ENCODE data around the gene PDE6A. TPM values are rescaled to one million over a fixed set of nuclear protein-coding genes. Genes with fewer than 3 reads are reported as not detected.

The PDE6A gene
- total and polyA plus RNA-seq, 2 experiments from 2014 or later, result not detected

GRCh38 chr5:149878371-149878770 is 66.2 kb downstream of the PDE6A start:
- no peaks in the 10 kb centered on the region for H3K36me3 ChIP-seq (ENCODE audit: low read depth)
- H2AFZ ChIP-seq, result no peak overlapping the region
- no peaks in the 10 kb centered on the region for H3F3A ChIP-seq (ENCODE audit: insufficient read depth)
- H3K79me2 ChIP-seq (ENCODE audit: insufficient read depth), result no peaks in the 10 kb centered on the region
- H3K4me2 ChIP-seq (ENCODE audit: unreplicated experiment), result no peak overlapping the region
- H3K9me2 ChIP-seq (ENCODE audit: insufficient read depth), result no peaks in the 10 kb centered on the region
- TF ChIP-seq EZH2phosphoT487 (IDR thresholded peaks at IDR 0.05; ENCODE audit: insufficient read depth, low read depth) (no peak), EZH2 (IDR thresholded peaks at IDR 0.05; ENCODE audit: insufficient read depth, poor library complexity, severe bottlenecking) (no peak)
- H3K27me3 ChIP-seq (replicated peaks; ENCODE audit: insufficient read depth), result peaks cover 7% of the 10 kb centered on the region
- DNase-seq, result no peak
- H3K9ac ChIP-seq, result no peak overlapping the region
- no peaks in the 10 kb centered on the region for H3K4me1 ChIP-seq (ENCODE audit: insufficient read depth)
- in situ Hi-C loops (cut with MboI), result no loop called here
- no peak overlapping the region for H3K27ac ChIP-seq
- no peaks in the 10 kb centered on the region for H4K20me1 ChIP-seq (ENCODE audit: insufficient read depth)
- no peak overlapping the region for H3K4me3 ChIP-seq
- no peaks in the 10 kb centered on the region for H3K9me3 ChIP-seq (ENCODE audit: low read depth)
- 41 to 51% methylated on average over 7 of the region's 7 CpGs for WGBS, 2 experiments (ENCODE audit: low coverage in 1 of 2, low lambda C conversion rate in 2 of 2, missing lambda C conversion rate in 2 of 2)

GRCh38 chr5:149873896-149874295 is 70.7 kb downstream of the PDE6A start:
- H3K79me2 ChIP-seq (ENCODE audit: insufficient read depth), result no peaks in the 10 kb centered on the region
- H3K9ac ChIP-seq, result no peak overlapping the region
- no peak overlapping the region for H2AFZ ChIP-seq
- no peaks in the 10 kb centered on the region for H3K9me3 ChIP-seq (ENCODE audit: low read depth)
- H3K4me3 ChIP-seq, result no peak overlapping the region
- no peaks in the 10 kb centered on the region for H4K20me1 ChIP-seq (ENCODE audit: insufficient read depth)
- 44 to 61% methylated on average over 1 of the region's 1 CpG for WGBS, 2 experiments (ENCODE audit: low coverage in 1 of 2, low lambda C conversion rate in 2 of 2, missing lambda C conversion rate in 2 of 2)
- H3K4me1 ChIP-seq (ENCODE audit: insufficient read depth), result no peaks in the 10 kb centered on the region
- no peak overlapping the region for H3K27ac ChIP-seq
- no peaks in the 10 kb centered on the region for H3F3A ChIP-seq (ENCODE audit: insufficient read depth)
- H3K36me3 ChIP-seq (ENCODE audit: low read depth), result no peaks in the 10 kb centered on the region
- in situ Hi-C loops (cut with MboI), result no loop called here
- TF ChIP-seq EZH2 (IDR thresholded peaks at IDR 0.05; ENCODE audit: insufficient read depth, poor library complexity, severe bottlenecking) (no peak), EZH2phosphoT487 (IDR thresholded peaks at IDR 0.05; ENCODE audit: insufficient read depth, low read depth) (no peak)
- H3K9me2 ChIP-seq (ENCODE audit: insufficient read depth), result no peaks in the 10 kb centered on the region
- DNase-seq, result no peak
- no peak overlapping the region for H3K4me2 ChIP-seq (ENCODE audit: unreplicated experiment)
- H3K27me3 ChIP-seq (replicated peaks; ENCODE audit: insufficient read depth), result peaks cover 17% of the 10 kb centered on the region

- Histone ChIP-seq H3K79me2 (ENCODE audit: insufficient read depth) (no peaks in the 10 kb centered on the region), H3F3A (ENCODE audit: insufficient read depth) (no peaks in the 10 kb centered on the region), H2AFZ (no peak overlapping the region), H3K27ac (no peak overlapping the region), H4K20me1 (ENCODE audit: insufficient read depth) (no peaks in the 10 kb centered on the region), H3K4me2 (ENCODE audit: unreplicated experiment) (no peak overlapping the region), H3K36me3 (ENCODE audit: low read depth) (no peaks in the 10 kb centered on the region), H3K9me2 (ENCODE audit: insufficient read depth) (no peaks in the 10 kb centered on the region), H3K9ac (no peak overlapping the region), H3K4me3 (no peak overlapping the region), H3K4me1 (ENCODE audit: insufficient read depth) (no peaks in the 10 kb centered on the region), H3K9me3 (ENCODE audit: low read depth) (no peaks in the 10 kb centered on the region), H3K27me3 (replicated peaks; ENCODE audit: insufficient read depth) (peaks cover 17% of the 10 kb centered on the region)
- 25 to 28% methylated on average over 11 of the region's 11 CpGs for WGBS, 2 experiments (ENCODE audit: low coverage in 1 of 2, low lambda C conversion rate in 2 of 2, missing lambda C conversion rate in 2 of 2)
- in situ Hi-C loops (cut with MboI), result no loop called here
- no peak for DNase-seq
- no peak for TF ChIP-seq EZH2 (IDR thresholded peaks at IDR 0.05; ENCODE audit: insufficient read depth, poor library complexity, severe bottlenecking)
- no peak for TF ChIP-seq EZH2phosphoT487 (IDR thresholded peaks at IDR 0.05; ENCODE audit: insufficient read depth, low read depth)
Observed at GRCh38 chr5:149872351-149873040, 72.1 kb downstream of the PDE6A start.

GRCh38 chr5:149871471-149871870 is 73.1 kb downstream of the PDE6A start:
- WGBS, 2 experiments (ENCODE audit: low coverage in 1 of 2, low lambda C conversion rate in 2 of 2, missing lambda C conversion rate in 2 of 2), result 86 to 87% methylated on average over 7 of the region's 7 CpGs
- no peak overlapping the region for H3K27ac ChIP-seq
- H3K27me3 ChIP-seq (replicated peaks; ENCODE audit: insufficient read depth), result peaks cover 17% of the 10 kb centered on the region
- H3K79me2 ChIP-seq (ENCODE audit: insufficient read depth), result no peaks in the 10 kb centered on the region
- H3K4me1 ChIP-seq (ENCODE audit: insufficient read depth), result no peaks in the 10 kb centered on the region
- no peak overlapping the region for H2AFZ ChIP-seq
- in situ Hi-C loops (cut with MboI), result no loop called here
- DNase-seq, result no peak
- H3K36me3 ChIP-seq (ENCODE audit: low read depth), result no peaks in the 10 kb centered on the region
- no peaks in the 10 kb centered on the region for H3K9me2 ChIP-seq (ENCODE audit: insufficient read depth)
- no peaks in the 10 kb centered on the region for H3F3A ChIP-seq (ENCODE audit: insufficient read depth)
- no peak overlapping the region for H3K9ac ChIP-seq
- H4K20me1 ChIP-seq (ENCODE audit: insufficient read depth), result no peaks in the 10 kb centered on the region
- no peaks in the 10 kb centered on the region for H3K9me3 ChIP-seq (ENCODE audit: low read depth)
- H3K4me2 ChIP-seq (ENCODE audit: unreplicated experiment), result no peak overlapping the region
- TF ChIP-seq EZH2 (IDR thresholded peaks at IDR 0.05; ENCODE audit: insufficient read depth, poor library complexity, severe bottlenecking), result no peak
- no peak for TF ChIP-seq EZH2phosphoT487 (IDR thresholded peaks at IDR 0.05; ENCODE audit: insufficient read depth, low read depth)
- no peak overlapping the region for H3K4me3 ChIP-seq

GRCh38 chr5:149870697-149871096 is 73.9 kb downstream of the PDE6A start:
- Histone ChIP-seq H3K27me3 (replicated peaks; ENCODE audit: insufficient read depth) (peaks cover 17% of the 10 kb centered on the region), H3K36me3 (ENCODE audit: low read depth) (no peaks in the 10 kb centered on the region), H3K9me3 (ENCODE audit: low read depth) (no peaks in the 10 kb centered on the region), H3K9me2 (ENCODE audit: insufficient read depth) (no peaks in the 10 kb centered on the region), H4K20me1 (ENCODE audit: insufficient read depth) (no peaks in the 10 kb centered on the region), H3K79me2 (ENCODE audit: insufficient read depth) (no peaks in the 10 kb centered on the region), H3K4me1 (ENCODE audit: insufficient read depth) (no peaks in the 10 kb centered on the region), H2AFZ (no peak overlapping the region), H3K4me2 (ENCODE audit: unreplicated experiment) (no peak overlapping the region), H3K4me3 (no peak overlapping the region), H3K27ac (no peak overlapping the region), H3K9ac (no peak overlapping the region), H3F3A (ENCODE audit: insufficient read depth) (no peaks in the 10 kb centered on the region)
- TF ChIP-seq EZH2 (IDR thresholded peaks at IDR 0.05; ENCODE audit: insufficient read depth, poor library complexity, severe bottlenecking), result no peak
- no peak for TF ChIP-seq EZH2phosphoT487 (IDR thresholded peaks at IDR 0.05; ENCODE audit: insufficient read depth, low read depth)
- in situ Hi-C loops (cut with MboI), result no loop called here
- DNase-seq, result no peak
